ENCODE results near the gene SELENON. TPM values are rescaled to one million over a fixed set of nuclear protein-coding genes. Genes with fewer than 3 reads are reported as not detected.
A peak's percentile ranks its signal among the peaks of the same experiment; 100 is the strongest.

The SELENON gene
- total and polyA plus RNA-seq, 9 of the 15 experiments (the other 6 are each of a cell fraction or from before 2014, with no cell fraction given), result 0.43 to 26.7 (median 7.0) TPM

DNA sequence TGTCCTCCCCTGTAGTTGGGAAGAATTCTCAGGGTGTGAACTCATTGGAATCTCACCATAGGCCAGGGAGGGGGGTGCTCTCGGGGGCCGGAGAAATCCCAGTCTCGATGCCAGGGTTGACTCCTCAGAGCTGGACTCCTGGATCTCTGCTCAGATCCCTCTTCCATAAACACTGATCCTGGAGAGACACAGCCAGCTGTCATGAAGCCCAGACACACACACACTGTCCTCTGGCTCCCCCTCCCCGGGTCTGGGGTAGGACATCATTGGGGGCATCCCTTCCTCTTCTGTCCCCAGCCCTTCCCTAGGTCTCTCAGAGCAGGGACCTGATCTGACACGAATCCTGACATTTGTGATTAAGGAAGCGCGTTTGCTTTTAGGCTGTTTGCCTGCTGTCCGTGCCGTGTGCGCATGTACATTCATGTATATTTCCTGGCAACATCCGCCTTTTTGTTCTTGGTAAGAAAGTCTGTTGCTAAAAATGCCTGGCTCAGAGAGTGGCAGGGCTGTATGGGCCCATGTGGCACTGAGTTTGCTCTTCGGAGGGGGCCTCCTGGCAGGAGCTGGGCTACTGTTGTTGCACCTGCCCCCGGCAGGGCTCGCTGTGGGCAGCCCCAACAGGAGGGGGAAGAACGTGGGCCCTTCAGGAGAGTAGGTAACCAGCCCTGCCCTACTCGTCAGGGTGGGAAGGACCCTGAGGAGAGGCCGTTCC, 45.4 kb upstream of the SELENON start:
- intact Hi-C loops (cut with micrococcal nuclease) (no loop called here), in situ Hi-C loops (cut with MboI) (no loop called here)
- Histone ChIP-seq H3K9ac (ENCODE audit: insufficient read depth in 1 of 2, low read depth in 2 of 2, low read length in 2 of 2) (no peak overlapping the region), H3K4me3 (no peak overlapping the region), H3K4me2 (ENCODE audit: insufficient read depth, low read length) (no peak overlapping the region), H3K9me1 (ENCODE audit: control insufficient read depth, insufficient read depth, low read length) (peaks cover 5% of the 10 kb centered on the region), H4K20me1 (replicated peaks; ENCODE audit: control insufficient read depth, insufficient read depth, low read length) (peaks cover 41% of the 10 kb centered on the region), H3K27ac (ENCODE audit: extremely low read depth, low read depth, low read length) (no peak overlapping the region), H3K36me3 (ENCODE audit: control insufficient read depth, insufficient read depth, low read length) (no peaks in the 10 kb centered on the region), H3K79me2 (ENCODE audit: control insufficient read depth, insufficient read depth, low read length) (no peaks in the 10 kb centered on the region), H3K27me3 (ENCODE audit: control insufficient read depth in 2 of 2, insufficient read depth in 2 of 2, low read length in 2 of 2) (peaks cover 79 to 100% of the 10 kb centered on the region in 2 experiments), H2AFZ (ENCODE audit: low read depth, low read length) (no peak overlapping the region), H3K9me3 (replicated peaks; ENCODE audit: control insufficient read depth, insufficient read depth, low read depth, low read length) (no peaks in the 10 kb centered on the region), H3K4me1 (replicated peaks in 1 of 2; ENCODE audit: control insufficient read depth in 2 of 2, insufficient read depth in 2 of 2, low read length in 2 of 2) (peaks cover 0 to 3% of the 10 kb centered on the region in 2 experiments; a peak in 2 of 5 replicates)
- FAIRE-seq (peak; percentile 55), DNase-seq (ENCODE audit: extremely low read depth in 1 of 4, low spot score in 3 of 4) (no peak), ATAC-seq (peak; percentile 57; the same call in 2 of the 3 replicates)
- no TSS peak for BruUV-seq (replicated peaks)
- CTCF ChIA-PET (ENCODE audit: low intra/inter-chr PET ratio), result interaction anchor here (0.6 to 1.3 kb wide), 3 partner anchors 39 to 146 kb away, joined by 3 to 7 read pairs (median 4); no protein-coding TSS in a partner anchor
- TF ChIP-seq, protein P1, sequence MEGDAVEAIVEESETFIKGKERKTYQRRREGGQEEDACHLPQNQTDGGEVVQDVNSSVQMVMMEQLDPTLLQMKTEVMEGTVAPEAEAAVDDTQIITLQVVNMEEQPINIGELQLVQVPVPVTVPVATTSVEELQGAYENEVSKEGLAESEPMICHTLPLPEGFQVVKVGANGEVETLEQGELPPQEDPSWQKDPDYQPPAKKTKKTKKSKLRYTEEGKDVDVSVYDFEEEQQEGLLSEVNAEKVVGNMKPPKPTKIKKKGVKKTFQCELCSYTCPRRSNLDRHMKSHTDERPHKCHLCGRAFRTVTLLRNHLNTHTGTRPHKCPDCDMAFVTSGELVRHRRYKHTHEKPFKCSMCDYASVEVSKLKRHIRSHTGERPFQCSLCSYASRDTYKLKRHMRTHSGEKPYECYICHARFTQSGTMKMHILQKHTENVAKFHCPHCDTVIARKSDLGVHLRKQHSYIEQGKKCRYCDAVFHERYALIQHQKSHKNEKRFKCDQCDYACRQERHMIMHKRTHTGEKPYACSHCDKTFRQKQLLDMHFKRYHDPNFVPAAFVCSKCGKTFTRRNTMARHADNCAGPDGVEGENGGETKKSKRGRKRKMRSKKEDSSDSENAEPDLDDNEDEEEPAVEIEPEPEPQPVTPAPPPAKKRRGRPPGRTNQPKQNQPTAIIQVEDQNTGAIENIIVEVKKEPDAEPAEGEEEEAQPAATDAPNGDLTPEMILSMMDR (IDR thresholded peaks at IDR 0.05 in 2 of 3, conservative IDR thresholded peaks at IDR 0.05 in 1 of 3; ENCODE audit: insufficient read depth in 2 of 3, low read depth in 1 of 3, low read length in 3 of 3), result peak; percentile 37 to 42 (median 39); a peak in 4 of 6 replicates
- TF ChIP-seq, protein P2, sequence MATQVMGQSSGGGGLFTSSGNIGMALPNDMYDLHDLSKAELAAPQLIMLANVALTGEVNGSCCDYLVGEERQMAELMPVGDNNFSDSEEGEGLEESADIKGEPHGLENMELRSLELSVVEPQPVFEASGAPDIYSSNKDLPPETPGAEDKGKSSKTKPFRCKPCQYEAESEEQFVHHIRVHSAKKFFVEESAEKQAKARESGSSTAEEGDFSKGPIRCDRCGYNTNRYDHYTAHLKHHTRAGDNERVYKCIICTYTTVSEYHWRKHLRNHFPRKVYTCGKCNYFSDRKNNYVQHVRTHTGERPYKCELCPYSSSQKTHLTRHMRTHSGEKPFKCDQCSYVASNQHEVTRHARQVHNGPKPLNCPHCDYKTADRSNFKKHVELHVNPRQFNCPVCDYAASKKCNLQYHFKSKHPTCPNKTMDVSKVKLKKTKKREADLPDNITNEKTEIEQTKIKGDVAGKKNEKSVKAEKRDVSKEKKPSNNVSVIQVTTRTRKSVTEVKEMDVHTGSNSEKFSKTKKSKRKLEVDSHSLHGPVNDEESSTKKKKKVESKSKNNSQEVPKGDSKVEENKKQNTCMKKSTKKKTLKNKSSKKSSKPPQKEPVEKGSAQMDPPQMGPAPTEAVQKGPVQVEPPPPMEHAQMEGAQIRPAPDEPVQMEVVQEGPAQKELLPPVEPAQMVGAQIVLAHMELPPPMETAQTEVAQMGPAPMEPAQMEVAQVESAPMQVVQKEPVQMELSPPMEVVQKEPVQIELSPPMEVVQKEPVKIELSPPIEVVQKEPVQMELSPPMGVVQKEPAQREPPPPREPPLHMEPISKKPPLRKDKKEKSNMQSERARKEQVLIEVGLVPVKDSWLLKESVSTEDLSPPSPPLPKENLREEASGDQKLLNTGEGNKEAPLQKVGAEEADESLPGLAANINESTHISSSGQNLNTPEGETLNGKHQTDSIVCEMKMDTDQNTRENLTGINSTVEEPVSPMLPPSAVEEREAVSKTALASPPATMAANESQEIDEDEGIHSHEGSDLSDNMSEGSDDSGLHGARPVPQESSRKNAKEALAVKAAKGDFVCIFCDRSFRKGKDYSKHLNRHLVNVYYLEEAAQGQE (IDR thresholded peaks at IDR 0.05; ENCODE audit: borderline replicate concordance), result peak; percentile 50; the same call in 1 of the 2 replicates
- TF ChIP-seq, protein P2 (CRISPR knock-in tag; IDR thresholded peaks at IDR 0.05; ENCODE audit: low read depth), result no peak
- TF ChIP-seq SRSF7 (optimal IDR thresholded peaks at IDR 0.05; ENCODE audit: low read depth, low read length), result no peak
- TF ChIP-seq RAD21 (CRISPR knock-in tag; conservative IDR thresholded peaks at IDR 0.05 in 1 of 2, IDR thresholded peaks at IDR 0.05 in 1 of 2), result peak in 1 of 2 experiments; percentile 46; a peak in 2 of 4 replicates
- TF ChIP-seq ILK (tag; IDR thresholded peaks at IDR 0.05; ENCODE audit: borderline replicate concordance, low read depth), result no peak
- POLR2A ChIA-PET, result interaction anchor here (0.5 kb wide), 1 partner anchor 63 kb away, joined by 3 read pairs; no protein-coding TSS in a partner anchor
- WGBS (ENCODE audit: insufficient coverage, low coverage, missing lambda C conversion rate), result 16% methylated on average over 17 of the region's 17 CpGs

All from K562 (cell line).